OCI-LY7 (cell line): ENCODE measurements around the gene LDB3.

ENCODE experiments used
- EZH2phosphoT487 ChIP-seq: fragments of 200-600 bp; sonication (generic); IDR thresholded peaks from 2 replicates; pipeline ENCODE4 v1.6.1; 2018; ENCODE audit warnings: low read depth, borderline replicate concordance, mild to moderate bottlenecking, mixed run types, antibody characterized with exemption, low read length, moderate library complexity, mixed read lengths
- TF ChIP-seq, protein P1 (sequence below): fragments of 200-600 bp; sonication (generic); conservative IDR thresholded peaks from 2 replicates; pipeline ENCODE4 v1.5.1; 2014; ENCODE audit warnings: mild to moderate bottlenecking, antibody characterized with exemption, low read length, moderate library complexity, mixed read lengths

DNA sequence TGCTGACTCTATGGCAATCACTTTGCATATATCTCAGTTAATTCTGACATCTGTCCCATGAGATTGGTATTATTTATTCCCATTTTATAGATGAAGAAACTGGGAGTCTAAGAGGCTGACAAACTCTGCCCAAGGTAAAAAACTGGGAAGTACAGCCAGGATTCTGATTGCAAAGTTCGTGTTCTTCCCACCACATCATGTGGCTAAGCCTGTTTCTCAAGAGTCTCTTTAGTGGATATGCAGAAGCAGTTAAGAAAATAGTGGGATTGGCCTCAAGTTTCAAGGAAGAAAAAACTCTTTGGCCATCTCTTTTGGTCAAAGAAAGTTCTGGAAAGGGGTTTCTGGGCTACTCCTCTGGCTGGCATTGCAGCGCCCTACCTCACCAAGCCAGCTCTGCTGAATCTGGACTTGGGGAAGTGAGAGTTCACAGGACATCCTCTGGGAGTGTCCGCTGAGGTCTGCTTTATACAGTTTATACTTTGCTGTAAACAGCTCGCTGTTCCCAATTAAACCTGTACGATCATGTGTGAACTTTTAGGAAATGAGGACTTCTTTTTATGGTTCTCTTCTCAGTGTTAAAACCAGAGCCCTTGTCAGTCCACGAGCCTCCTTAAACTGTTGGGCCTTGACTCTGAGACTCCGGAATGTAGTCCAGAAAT is 75.9 kb downstream of the LDB3 start:
- TF ChIP-seq, protein P1, sequence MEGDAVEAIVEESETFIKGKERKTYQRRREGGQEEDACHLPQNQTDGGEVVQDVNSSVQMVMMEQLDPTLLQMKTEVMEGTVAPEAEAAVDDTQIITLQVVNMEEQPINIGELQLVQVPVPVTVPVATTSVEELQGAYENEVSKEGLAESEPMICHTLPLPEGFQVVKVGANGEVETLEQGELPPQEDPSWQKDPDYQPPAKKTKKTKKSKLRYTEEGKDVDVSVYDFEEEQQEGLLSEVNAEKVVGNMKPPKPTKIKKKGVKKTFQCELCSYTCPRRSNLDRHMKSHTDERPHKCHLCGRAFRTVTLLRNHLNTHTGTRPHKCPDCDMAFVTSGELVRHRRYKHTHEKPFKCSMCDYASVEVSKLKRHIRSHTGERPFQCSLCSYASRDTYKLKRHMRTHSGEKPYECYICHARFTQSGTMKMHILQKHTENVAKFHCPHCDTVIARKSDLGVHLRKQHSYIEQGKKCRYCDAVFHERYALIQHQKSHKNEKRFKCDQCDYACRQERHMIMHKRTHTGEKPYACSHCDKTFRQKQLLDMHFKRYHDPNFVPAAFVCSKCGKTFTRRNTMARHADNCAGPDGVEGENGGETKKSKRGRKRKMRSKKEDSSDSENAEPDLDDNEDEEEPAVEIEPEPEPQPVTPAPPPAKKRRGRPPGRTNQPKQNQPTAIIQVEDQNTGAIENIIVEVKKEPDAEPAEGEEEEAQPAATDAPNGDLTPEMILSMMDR, result no peak
- no peak for TF ChIP-seq EZH2phosphoT487
